Measurements from ENCODE around the gene ZBTB16.
A peak's percentile ranks its signal among the peaks of the same experiment; 100 is the strongest.

ZBTB16 gene, protein sequence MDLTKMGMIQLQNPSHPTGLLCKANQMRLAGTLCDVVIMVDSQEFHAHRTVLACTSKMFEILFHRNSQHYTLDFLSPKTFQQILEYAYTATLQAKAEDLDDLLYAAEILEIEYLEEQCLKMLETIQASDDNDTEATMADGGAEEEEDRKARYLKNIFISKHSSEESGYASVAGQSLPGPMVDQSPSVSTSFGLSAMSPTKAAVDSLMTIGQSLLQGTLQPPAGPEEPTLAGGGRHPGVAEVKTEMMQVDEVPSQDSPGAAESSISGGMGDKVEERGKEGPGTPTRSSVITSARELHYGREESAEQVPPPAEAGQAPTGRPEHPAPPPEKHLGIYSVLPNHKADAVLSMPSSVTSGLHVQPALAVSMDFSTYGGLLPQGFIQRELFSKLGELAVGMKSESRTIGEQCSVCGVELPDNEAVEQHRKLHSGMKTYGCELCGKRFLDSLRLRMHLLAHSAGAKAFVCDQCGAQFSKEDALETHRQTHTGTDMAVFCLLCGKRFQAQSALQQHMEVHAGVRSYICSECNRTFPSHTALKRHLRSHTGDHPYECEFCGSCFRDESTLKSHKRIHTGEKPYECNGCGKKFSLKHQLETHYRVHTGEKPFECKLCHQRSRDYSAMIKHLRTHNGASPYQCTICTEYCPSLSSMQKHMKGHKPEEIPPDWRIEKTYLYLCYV

DNA sequence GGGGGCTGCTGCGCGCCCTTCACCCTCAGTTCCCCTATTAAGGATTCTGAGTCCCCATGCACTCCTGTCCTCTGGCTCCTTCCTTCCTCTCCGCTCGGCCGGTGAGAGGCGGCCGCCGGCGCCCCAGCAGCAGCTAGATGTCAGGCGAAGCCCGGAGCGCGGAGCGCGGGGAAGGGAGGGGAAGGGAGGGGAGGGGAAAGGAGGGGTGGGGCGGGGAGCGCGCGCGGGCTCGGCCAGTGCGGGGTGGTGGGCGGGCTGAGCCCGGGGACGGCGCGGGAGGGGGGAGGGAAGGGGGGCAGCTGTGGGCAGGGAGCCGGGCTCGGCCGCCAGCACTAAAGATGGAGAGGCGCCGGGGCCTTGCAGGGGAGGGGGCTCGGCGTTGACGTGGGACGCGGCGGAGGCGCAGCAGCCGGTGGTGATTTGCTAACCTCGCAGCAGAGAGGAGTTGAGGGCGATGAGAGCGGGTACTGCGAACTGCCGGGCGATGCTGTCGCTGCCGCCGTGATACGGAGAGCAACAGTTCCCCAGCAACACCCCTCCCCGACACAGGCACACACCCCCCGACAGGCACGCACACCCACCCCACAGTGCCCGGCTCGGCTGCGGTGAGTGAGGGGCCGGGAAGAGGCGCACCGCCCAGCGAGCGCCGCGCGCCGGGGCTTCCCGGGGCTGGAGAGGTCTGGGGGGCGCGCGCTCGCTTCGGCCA is at the start of gene ZBTB16:
Gene ZBTB16, plus strand, starts transcription at position 434 of the 706 bp plus-strand sequence. CDS start 3,590 bp downstream, outside the sequence.
- peak; percentile 46 for DNase-seq

DNA sequence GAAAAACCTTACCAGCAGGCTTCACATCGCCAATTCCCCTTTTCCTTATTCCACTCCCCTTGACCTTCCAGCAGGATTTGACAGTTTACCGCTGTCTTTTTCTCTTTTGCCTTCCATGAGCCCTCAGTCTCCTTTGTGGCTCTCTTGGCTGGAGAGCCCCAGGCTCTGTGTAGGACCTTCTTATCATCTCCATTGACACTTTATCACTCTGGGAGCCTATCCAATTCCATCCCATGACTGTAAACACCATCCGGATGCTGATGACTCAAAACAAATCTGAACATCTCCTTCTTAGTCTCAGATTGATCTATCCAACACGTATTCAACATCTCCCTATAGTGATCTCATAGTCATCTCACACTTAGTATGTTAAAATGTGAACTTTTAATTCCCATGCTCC is 48.6 kb upstream of the ZBTB16 start:
- no peak for DNase-seq

- DNase-seq = no peak
These were observed 48.1 kb upstream of the ZBTB16 start for GRCh38 chr11:114011443-114011842.

DNA sequence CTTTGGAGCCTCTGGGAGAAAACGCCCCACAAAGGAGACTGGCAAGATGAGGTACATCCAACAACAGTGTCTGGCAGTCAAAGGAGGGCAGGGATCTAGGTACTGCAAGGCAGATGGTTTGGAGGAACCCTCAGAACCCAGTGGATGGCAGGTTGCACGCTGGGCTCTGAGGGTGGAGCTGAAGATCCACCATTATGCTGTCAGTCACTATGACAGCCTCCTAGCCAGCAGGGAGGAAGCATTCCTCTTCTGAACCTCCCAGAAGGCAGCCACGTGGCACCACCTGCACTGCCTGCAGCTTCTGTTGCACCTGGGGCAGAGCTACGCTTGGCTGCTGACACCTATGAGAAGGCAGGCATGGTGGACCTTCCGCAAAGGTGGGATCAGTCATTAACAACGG is 44.4 kb upstream of the ZBTB16 start:
- DNase-seq = no peak

DNA sequence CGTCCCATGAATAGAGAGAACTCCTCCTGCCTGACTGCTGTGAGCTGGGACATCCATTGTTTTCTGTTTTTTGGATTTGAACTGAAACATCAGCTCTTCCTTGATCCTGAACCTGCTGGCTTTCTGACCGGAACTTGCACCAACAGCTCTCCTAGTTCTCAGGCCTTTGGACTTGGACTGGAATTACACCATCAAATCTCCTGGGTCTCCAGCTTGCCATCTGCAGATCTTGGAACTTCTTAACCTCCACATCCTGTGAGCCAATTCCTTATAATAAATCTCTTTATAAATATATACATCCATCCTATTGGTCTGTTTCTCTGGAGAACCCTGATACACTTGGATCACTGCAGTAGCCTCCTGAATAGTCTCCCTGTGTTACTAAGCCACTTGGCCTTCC is 42.5 kb upstream of the ZBTB16 start:
- DNase-seq = no peak

- no peak for DNase-seq
These were observed 41.8 kb upstream of the ZBTB16 start for GRCh38 chr11:114017723-114018122.

DNA sequence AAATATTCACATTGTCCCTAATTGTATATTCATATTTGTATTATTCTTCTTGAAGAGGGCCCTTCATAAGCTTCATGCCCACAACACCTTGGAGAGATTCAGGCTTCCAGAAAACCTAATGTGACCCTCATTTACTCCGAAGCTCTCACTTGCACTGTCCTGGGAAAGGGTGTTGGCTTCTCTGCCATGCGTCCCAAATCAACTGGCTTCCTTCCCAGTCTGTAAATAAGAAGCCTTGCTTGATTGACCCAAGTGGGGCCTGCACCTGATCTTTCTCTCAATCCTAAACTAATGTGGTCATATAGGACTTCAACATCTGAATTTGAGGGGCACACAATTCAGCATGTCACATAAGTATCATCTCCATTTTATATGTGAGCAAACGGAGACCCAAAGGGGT is 40.5 kb upstream of the ZBTB16 start:
- DNase-seq = no peak

DNA sequence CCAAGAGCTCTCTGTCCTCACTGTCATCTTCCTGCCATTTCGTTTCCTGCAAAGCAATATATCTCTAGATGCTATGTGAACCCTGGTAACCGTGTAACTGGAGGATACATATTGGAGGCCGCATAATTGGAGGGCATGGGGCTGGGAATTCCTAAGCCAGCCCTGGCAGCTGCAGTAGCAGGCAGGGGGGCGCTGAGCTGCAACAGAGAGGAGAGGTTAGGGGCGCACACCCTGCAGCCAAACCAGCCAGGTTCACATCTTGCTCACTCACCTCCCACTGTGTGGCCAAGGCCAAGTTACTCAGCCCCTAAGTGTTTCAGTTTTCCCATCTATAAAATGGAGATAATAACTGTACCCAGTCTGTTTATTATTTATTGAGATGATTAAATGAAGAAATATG is 39.9 kb upstream of the ZBTB16 start:
- DNase-seq = no peak

DNA sequence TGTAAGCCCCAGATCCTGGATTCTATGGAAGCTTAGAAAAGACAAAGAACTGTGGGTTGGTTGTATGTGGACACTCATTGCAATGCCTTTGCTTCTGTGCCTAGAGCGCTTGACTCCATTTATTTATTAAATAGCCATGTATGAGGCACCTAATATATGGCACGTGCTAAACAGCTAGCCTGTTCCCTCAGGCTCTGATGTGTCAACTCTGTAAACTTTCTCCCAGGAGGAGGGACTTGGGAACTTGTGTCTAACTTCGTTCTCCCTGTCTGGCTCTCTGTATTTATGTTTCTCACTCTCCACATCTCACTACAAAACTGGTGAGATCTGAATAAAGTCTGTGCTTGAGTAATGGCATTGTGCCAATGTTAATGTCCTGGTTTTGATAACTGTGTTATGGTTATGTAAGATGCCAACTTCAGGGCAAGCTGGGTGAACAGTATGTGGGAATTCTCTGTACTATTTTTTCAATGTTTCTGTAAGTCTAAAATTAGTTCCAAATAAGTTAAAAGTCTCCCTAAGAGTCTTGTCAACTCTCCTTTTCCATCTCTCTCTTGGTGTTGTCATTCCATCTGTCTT is 34.1 kb upstream of the ZBTB16 start:
- no peak for DNase-seq

DNA sequence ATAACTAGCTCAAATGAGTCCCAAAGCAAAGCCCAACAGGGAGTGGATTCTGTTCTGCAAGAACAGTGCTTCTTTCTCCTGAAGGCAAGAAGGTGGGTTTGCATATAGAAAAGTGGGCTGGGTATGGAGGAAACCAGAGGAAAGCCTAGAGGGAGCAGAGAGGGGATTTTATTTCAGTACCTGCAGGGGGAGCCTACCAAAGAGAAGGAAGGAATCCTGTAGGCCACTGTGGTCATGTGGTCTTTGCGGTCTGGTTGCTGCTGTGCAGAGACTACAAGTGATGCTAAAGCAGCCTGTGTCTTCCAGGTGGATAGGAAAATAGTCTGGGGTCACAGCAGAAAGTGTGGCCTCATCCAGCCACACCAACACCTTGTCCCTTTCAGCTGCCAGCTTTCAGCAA is 33.2 kb upstream of the ZBTB16 start:
- no peak for DNase-seq

DNA sequence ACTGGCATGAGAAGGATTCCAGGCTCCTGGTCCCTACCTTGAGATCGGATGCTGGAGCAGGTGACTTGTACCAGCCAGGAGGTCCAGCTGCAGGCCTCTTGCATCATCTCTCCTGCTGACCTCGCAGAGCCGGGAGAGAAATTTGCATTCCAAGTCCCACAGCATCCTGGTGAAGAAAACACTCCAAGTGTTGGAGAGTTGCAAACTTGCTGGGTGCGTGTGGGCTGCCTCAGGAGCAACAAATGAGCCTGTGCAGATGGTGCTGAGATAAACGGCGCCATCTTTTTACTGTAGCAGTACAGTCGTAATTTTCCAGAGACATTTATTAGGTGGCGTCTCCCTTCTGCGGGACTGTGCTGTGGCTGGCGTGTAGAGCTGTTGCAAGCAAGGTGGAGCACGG is 32.1 kb upstream of the ZBTB16 start:
- no peak for DNase-seq

DNA sequence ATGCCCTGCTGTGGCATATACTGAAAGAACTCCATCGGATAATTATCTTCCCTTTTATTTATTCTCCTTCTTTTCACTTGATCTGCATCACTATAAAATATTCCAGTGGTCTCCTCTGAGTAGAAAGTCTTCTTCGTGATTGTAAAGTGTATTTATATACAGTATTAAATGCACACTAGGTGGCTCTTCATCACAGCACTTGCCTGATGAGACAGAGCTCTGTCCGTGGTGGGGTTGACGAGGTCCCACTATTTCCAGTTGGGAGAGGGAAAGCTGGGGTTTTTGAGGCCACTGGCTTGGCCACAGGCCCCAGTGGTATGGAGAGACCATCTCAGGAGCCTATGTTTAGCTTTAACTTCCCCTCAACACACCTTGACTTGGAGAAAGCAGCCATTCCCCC is 31.6 kb upstream of the ZBTB16 start:
- no peak for DNase-seq

GRCh38 chr11:114031246-114031966 is 28.1 kb upstream of the ZBTB16 start:
- no peak for DNase-seq

DNA sequence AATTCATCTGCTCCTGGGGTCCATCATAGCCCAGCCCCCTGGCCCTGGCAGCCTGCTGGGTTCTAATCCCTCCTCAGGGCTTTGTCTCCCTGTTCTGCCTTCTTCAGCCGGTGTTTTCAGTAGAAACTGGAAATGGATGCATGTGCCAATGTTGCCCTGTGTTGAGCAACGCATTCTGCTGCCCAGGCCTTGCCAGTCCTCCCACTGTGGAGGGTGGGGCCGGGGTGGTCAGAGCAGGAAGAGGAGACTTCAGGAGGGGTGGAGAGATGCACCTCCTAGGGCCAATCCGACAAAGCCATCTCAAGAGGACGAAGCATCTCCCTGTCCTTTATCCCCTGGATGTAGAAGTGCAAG is 27.6 kb upstream of the ZBTB16 start:
- no peak for DNase-seq

GRCh38 chr11:114033066-114033465 is 26.4 kb upstream of the ZBTB16 start:
- no peak for DNase-seq

DNA sequence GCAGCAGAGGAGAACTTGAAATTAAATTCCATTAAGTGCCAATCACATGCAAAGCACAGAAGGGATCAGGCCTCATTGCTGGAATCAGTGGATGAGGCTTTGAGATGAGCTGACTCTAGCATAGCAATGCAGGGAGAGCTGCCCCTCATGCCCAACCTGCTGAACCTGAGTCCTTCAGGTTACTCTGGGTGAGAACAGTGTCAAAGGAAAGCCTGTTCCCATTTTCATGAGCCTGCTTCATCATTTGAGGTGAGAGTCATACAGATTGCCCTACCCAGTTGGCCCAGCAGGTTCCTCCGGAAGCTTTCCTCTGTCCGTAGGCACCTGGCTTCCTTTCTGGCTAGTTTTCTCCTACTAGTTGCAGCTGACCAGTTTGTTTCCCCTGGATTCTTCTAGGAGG is 25.9 kb upstream of the ZBTB16 start:
- no peak for DNase-seq

- DNase-seq = no peak
These were observed 24.6 kb upstream of the ZBTB16 start for GRCh38 chr11:114034956-114035355.

DNA sequence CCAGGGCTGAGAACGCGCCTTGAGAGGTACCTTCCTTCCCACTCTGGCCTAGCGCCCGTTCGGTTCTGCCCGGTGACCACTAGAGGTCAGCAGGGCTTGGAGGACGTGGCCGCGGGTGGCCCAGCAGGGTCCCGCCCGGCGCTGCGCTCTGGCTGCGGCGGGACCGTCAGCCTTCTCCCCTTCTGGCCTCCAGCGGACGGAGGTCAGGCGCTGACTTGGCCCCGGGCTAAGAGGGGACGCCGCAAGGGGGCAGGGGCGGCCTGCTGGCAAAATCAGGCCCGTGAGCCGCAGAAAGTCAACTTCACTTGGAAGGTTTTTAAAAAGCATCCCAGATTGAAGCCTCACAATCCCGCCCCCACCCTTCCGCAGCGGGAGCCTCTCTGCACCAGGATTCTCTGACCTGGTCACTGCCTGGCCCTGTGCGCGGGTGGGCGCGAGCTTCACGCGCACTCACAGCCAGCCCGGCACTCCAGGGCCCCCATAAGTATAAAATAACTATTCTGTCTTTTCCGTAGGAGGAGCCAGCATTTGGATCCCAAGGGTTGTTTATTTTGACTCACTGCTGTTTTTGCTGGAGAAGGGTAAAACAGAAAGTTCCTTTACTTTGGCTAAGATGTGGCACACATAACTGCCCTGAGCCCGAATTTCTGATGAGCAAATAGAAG is 23.2 kb upstream of the ZBTB16 start:
- peak; percentile 41 for DNase-seq

DNA sequence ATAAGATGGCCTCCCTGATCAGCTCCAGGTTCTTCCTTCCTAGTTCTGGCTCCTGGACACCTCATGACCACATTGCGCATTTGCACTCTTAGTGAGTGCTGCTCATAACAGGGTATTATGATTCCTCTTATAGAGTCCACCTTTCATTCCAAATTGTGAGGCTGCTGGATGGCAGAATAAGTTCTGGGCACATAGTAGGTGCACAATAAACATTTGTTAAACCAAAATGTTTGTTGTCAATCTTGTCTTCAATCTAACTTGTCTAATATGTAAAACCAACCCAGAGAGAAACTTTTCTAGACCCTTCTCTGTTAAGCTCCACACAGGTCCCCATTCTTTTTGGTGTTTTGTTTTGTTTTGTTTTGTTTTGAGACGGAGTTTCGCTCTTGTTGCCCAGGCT is 22.6 kb upstream of the ZBTB16 start:
- no peak for DNase-seq

- no peak for DNase-seq
These were observed 20.0 kb upstream of the ZBTB16 start for GRCh38 chr11:114039551-114039950.

DNA sequence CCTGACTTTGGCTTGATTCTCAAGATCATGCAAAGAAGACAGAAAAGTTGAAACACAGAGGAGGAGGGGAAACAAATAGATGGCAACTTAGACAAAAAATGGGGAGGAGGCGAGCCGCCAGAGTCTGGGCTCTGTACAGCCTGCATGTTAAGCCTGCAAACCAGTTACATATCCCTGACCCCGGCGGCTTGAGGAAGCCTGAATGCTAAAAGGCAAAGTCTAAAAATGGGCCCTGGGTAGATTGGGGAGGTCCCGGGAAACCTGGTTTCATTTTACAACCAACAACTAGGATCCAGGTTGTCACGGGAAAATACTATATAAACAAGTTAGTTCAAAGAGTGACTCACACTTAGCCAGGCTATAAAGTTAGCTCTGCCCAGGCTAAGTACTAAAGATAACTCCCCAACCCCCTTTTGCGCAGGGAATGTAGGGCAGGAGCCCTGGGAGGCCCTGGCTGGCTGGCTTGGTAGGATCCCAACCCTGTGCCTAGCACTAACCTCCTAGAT is 18.8 kb upstream of the ZBTB16 start:
- DNase-seq = no peak

- DNase-seq = no peak
These were observed 17.3 kb upstream of the ZBTB16 start for GRCh38 chr11:114042234-114042633.

Data from activated effector memory CD4-positive, alpha-beta T cell treated with Interleukin-2 at 50 U/mL for 16 hours (primary cell).